OCI-LY7 (cell line): ENCODE measurements around the gene MESD.

Experiments
- EZH2phosphoT487 ChIP-seq: fragments of 200-600 bp; sonication (generic); IDR thresholded peaks from 2 replicates; pipeline ENCODE4 v1.6.1; 2018; ENCODE audit warnings: low read depth, borderline replicate concordance, mild to moderate bottlenecking, mixed run types, antibody characterized with exemption, low read length, moderate library complexity, mixed read lengths
- TF ChIP-seq, protein P1 (sequence below): fragments of 200-600 bp; sonication (generic); conservative IDR thresholded peaks from 2 replicates; pipeline ENCODE4 v1.5.1; 2014; ENCODE audit warnings: mild to moderate bottlenecking, antibody characterized with exemption, low read length, moderate library complexity, mixed read lengths

DNA sequence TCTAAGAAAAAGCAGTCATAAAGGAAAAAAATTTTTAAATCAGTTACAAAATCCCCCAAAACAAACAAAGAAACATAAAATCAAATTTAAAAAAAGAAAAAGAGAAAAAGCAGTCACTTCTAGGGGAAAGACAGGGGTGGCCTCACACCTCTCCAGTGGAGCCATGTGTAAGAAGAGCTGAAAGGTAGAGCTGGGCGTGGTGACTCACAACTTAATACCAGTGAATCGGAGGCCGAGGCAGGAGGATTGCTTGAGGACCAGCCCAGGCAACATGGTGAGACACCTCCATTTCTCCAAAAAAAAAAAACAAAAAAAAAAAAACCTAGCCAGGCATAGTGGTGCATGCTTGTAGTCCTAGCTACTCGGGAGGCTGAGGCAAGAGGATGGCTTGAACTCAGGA is 14.7 kb downstream of the MESD start:
- TF ChIP-seq, protein P1, sequence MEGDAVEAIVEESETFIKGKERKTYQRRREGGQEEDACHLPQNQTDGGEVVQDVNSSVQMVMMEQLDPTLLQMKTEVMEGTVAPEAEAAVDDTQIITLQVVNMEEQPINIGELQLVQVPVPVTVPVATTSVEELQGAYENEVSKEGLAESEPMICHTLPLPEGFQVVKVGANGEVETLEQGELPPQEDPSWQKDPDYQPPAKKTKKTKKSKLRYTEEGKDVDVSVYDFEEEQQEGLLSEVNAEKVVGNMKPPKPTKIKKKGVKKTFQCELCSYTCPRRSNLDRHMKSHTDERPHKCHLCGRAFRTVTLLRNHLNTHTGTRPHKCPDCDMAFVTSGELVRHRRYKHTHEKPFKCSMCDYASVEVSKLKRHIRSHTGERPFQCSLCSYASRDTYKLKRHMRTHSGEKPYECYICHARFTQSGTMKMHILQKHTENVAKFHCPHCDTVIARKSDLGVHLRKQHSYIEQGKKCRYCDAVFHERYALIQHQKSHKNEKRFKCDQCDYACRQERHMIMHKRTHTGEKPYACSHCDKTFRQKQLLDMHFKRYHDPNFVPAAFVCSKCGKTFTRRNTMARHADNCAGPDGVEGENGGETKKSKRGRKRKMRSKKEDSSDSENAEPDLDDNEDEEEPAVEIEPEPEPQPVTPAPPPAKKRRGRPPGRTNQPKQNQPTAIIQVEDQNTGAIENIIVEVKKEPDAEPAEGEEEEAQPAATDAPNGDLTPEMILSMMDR, result no peak
- TF ChIP-seq EZH2phosphoT487, result no peak
